HepG2 (cell line): ENCODE results near the gene DST.

Experiments used
- CTCF ChIP-seq: sonication (generic); formaldehyde crosslinking; IDR thresholded peaks from 2 replicates; pipeline ENCODE4 v1.5.0; 2020; ENCODE audit warnings: mild to moderate bottlenecking, missing genetic modification reagents, moderate library complexity
- FOXJ3 ChIP-seq: sonication (generic); formaldehyde crosslinking; IDR thresholded peaks from 2 replicates; pipeline ENCODE4 v1.4.0; 2020; ENCODE audit warnings: missing genetic modification reagents, mild to moderate bottlenecking, borderline replicate concordance
- FOXM1 ChIP-seq: sonication (generic); formaldehyde crosslinking; IDR thresholded peaks from 2 replicates; pipeline ENCODE4 v1.5.0; 2020; ENCODE audit warnings: missing genetic modification reagents
- HCFC1 ChIP-seq: fragments of 150-350 bp; IDR thresholded peaks from 2 replicates; pipeline ENCODE4 v1.6.1; 2014; ENCODE audit warnings: low read depth, low read length
- HDAC2 ChIP-seq: sonication (generic); formaldehyde crosslinking; IDR thresholded peaks from 2 replicates; pipeline ENCODE4 v1.4.0; 2020; ENCODE audit warnings: missing genetic modification reagents
- HNRNPK ChIP-seq: fragments of 200-400 bp; formaldehyde crosslinking; IDR thresholded peaks from 2 replicates; pipeline ENCODE4 v1.6.1; 2018; ENCODE audit warnings: low read length, low read depth, moderate library complexity, mild to moderate bottlenecking; ENCODE audit not compliant: poor library complexity, severe bottlenecking
- MEIS1 ChIP-seq: sonication (generic); formaldehyde crosslinking; IDR thresholded peaks from 2 replicates; pipeline ENCODE4 v1.9.0; 2021; ENCODE audit warnings: mild to moderate bottlenecking, missing genetic modification reagents, moderate library complexity, borderline replicate concordance
- RXRA ChIP-seq: sonication (generic); formaldehyde crosslinking; IDR thresholded peaks from 2 replicates; pipeline ENCODE4 v1.5.1; 2020; ENCODE audit warnings: missing genetic modification reagents
- SCMH1 ChIP-seq: sonication (generic); formaldehyde crosslinking; IDR thresholded peaks from 2 replicates; pipeline ENCODE4 v1.9.0; 2021; ENCODE audit warnings: missing genetic modification reagents, mild to moderate bottlenecking, borderline replicate concordance
- TAF1 ChIP-seq: sonication (generic); formaldehyde crosslinking; IDR thresholded peaks from 2 replicates; pipeline ENCODE4 v1.4.0; 2020; ENCODE audit warnings: missing genetic modification reagents
- TAF15 ChIP-seq: fragments of 200-400 bp; formaldehyde crosslinking; IDR thresholded peaks from one replicate; pipeline ENCODE4 v1.6.1; 2018; ENCODE audit warnings: mild to moderate bottlenecking, low read depth, low read length; ENCODE audit not compliant: poor library complexity, severe bottlenecking
- ZNF850 ChIP-seq: sonication (generic); formaldehyde crosslinking; conservative IDR thresholded peaks from 2 replicates; pipeline ENCODE4 v1.9.0; 2021; ENCODE audit warnings: mild to moderate bottlenecking, missing genetic modification reagents
- TF ChIP-seq, protein P1 (sequence below): sonication (generic); formaldehyde crosslinking; IDR thresholded peaks from 2 replicates; pipeline ENCODE4 v1.4.0; 2020; ENCODE audit warnings: missing genetic modification reagents

DNA sequence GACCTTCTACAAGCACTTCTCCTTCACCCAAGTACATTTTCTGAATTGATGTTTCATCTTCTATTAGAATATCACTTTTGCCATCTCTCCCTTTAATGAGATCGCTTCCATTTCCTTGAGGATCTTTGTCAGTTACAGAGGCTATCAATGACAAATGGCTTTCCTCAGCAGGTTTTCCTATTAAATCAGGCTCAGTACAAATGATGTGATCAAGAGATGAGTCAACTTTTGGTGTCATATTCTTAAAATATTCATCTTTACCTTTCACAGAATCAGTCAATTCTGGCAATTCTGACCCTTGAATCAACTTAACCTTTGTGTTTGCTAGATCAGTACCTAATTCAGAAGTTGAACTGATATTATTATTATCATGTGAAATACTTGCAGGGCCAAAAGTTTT lies 37.3 kb downstream of the DST start:
- TF ChIP-seq FOXM1 (no peak), RXRA (CRISPR knock-in tag) (no peak), CTCF (CRISPR knock-in tag) (no peak), MEIS1 (CRISPR knock-in tag) (no peak), TAF1 (CRISPR knock-in tag) (no peak), FOXJ3 (CRISPR knock-in tag) (no peak), HCFC1 (no peak), TAF15 (no peak), ZNF850 (no peak), HDAC2 (CRISPR knock-in tag) (no peak), SCMH1 (CRISPR knock-in tag) (no peak), HNRNPK (no peak)
- TF ChIP-seq, protein P1, sequence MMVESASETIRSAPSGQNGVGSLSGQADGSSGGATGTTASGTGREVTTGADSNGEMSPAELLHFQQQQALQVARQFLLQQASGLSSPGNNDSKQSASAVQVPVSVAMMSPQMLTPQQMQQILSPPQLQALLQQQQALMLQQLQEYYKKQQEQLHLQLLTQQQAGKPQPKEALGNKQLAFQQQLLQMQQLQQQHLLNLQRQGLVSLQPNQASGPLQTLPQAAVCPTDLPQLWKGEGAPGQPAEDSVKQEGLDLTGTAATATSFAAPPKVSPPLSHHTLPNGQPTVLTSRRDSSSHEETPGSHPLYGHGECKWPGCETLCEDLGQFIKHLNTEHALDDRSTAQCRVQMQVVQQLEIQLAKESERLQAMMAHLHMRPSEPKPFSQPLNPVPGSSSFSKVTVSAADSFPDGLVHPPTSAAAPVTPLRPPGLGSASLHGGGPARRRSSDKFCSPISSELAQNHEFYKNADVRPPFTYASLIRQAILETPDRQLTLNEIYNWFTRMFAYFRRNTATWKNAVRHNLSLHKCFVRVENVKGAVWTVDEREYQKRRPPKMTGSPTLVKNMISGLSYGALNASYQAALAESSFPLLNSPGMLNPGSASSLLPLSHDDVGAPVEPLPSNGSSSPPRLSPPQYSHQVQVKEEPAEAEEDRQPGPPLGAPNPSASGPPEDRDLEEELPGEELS (CRISPR knock-in tag) = no peak
